NCI-H446 (cell line): ENCODE results near the gene RPS6KB2.

Source experiments
- DNase-seq, 2 experiments: peaks; one replicate each; lab custom pipeline; 2025; lab: John Stamatoyannopoulos, UW

RPS6KB2 gene

DNA sequence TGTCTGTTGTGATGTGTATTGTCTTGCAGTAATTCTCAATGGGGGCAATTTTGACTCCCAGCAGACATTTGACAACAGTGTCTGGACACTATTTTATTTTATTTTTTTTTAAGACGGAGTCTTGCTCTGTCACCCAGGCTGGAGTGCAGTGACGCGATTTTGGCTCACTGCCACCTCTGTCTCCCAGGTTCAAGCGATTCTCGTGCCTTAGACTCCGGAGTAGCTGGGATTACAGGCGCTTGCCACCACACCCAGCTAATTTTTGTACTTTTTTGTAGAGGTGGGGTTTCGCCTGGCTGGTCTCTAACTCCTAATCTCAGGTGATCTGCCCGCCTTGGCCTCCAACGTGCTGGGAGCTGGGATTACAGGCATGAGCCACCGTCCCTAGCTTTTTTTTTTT is 1.4 kb downstream of the RPS6KB2 start:
- DNase-seq = no peak

- no peak for DNase-seq
Observed at GRCh38 chr11:67431346-67432249, 3.3 kb downstream of the RPS6KB2 start.

GRCh38 chr11:67432655-67433349 is 4.5 kb downstream of the RPS6KB2 start:
- no peak for DNase-seq

- DNase-seq = no peak
Observed at GRCh38 chr11:67433536-67434394, 5.5 kb downstream of the RPS6KB2 start.

DNA sequence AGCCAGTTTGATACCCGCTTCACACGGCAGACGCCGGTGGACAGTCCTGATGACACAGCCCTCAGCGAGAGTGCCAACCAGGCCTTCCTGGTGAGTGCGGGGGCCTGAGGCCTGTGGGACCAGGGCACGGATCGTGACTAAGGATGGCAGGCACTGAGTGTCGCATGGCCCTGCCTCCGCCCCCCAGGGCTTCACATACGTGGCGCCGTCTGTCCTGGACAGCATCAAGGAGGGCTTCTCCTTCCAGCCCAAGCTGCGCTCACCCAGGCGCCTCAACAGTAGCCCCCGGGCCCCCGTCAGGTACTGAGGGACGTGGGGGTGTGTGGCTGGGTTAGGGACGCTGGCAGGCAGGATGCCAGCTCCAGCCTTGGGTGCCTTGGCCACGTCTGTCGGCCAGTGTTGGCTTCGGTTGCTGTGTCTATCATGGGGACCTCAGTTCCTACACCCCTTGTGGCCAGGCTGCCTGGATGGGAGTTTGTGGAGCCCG is 6.1 kb downstream of the RPS6KB2 start:
- DNase-seq = no peak

- DNase-seq = no peak
Observed at GRCh38 chr11:67435031-67435726, 6.9 kb downstream of the RPS6KB2 start.

GRCh38 chr11:67435727-67436458 is 7.6 kb downstream of the RPS6KB2 start:
- DNase-seq = no peak

GRCh38 chr11:67436459-67437081 is 8.3 kb downstream of the RPS6KB2 start:
- no peak for DNase-seq

- DNase-seq = no peak
Observed at GRCh38 chr11:67437082-67437808, 9.0 kb downstream of the RPS6KB2 start, which contains the start of gene PTPRCAP. Gene PTPRCAP, minus strand, starts transcription at chr11:67437682. Its CDS starts 63 bp downstream, at chr11:67437619.

- DNase-seq = no peak
Observed at GRCh38 chr11:67437809-67438157, 9.5 kb downstream of the RPS6KB2 start.

GRCh38 chr11:67438158-67438902 is 10.0 kb downstream of the RPS6KB2 start:
- no peak for DNase-seq

GRCh38 chr11:67439321-67440228 is 11.3 kb downstream of the RPS6KB2 start:
- no peak for DNase-seq

DNA sequence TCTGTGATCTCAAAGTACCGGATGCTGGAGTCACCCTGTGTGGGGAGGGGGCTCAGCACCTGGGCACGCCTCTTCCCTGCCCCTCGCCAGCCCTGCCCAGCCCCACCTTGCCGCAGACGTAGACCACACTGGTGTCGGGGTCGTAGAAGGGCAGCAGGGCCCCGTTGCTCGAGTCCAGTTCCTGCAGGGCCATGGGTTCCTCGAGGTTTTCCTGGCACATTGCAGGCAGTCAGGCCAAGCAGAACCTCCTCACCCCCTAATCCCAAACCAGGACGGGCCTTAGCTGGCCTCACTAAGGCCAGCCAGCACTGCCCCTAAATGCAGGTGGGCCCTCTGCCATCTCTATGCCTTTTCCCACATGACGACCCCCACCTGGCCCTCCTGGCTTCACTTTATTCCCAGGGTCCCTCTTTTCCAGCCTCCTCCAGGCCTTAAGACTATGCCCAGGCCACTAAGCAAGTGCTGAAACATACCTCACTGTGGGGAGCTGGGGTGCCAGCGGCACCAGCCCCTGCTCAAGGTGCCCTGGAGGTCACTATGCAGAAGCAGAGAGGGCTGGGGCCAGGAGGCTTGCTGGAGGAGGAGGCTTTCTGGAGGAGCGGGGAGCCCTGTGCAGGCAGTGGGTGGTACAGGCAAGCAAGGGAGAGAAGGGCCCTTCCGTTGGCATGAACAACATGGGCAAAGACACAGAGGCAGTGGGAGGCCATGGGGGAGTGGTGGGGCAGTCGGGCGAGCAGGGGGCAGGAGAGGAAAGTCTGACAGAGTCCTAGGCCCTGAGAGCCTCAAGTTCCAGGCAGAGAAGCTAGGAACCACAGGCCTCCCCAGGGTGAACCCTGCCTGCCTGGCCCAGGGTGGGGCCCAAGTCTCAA is 12.2 kb downstream of the RPS6KB2 start:
- DNase-seq = no peak

DNA sequence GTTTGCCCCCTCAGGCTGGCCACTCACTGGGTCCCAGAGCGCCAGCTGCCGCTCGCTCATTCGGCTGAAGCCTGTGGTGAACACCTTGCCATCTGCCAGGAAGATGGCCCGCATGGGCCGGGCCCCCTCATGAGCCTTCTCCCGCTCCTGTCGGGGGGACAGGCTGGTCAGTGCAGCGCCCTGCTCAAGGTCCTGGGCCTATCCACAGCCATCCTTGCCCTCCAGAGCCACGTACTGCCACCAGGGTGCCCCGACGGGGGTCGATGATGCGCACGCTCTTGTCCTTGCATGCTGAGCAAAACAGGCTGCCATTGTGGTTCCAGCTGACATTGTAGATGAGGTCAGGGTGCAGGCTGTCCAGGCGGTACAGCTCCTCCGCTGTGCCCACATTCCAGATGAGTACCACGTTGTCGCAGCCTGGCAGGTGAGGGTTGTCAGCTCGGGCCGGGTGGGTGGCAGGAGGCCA is 12.8 kb downstream of the RPS6KB2 start:
- DNase-seq = no peak

- no peak for DNase-seq
Observed at GRCh38 chr11:67441731-67442351, 13.5 kb downstream of the RPS6KB2 start.
